ENCODE data around the gene GARS1. TPM values are rescaled to one million over a fixed set of nuclear protein-coding genes. Genes with fewer than 3 reads are reported as not detected.
"Not testable (repeated sequence)": the region's sequence is repeated elsewhere in the genome, so short reads cannot be mapped to it uniquely, and the experiment has no call there.

Gene GARS1
- total RNA-seq, 1 donor from 2014 or later: 176 TPM

DNA sequence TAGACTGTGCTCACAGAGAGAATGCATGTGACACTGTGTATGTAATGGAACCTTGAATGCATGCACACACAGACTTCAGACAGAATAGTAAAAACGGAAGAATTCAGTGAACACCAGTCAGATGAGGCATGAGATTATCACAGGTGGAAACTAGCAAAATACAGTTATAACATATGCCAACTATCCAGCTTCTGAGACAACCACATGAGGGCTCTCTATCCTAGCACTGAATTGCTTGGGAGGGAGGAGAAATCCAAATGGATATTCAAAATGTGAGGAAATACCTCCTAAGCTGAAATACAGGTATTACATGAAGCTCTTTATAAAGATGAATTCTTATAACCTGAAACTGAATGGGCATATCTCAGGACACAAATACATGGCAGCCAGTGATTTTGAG is 30.6 kb downstream of the GARS1 start:
- peak; percentile 46 for ATAC-seq

DNA sequence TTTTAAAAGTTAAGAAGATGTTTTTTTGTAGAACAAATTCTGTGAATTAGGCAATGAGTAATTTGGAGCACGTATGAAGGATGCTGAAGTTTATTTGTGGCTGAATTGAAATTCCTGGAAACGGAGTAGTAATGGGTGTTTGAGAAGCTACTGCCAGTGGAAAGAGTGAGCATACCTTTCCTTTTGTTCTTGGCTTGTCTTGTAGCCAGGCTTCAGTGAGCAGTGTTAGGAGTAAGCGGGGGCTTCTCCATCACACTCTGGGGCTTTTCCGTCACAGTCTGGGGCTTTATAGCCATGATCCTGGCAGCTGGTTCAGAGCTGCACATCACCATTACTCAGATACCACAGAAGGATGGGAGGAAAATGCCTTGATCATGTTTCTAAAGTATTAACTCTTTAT is 32.3 kb downstream of the GARS1 start:
- ATAC-seq: no peak

DNA sequence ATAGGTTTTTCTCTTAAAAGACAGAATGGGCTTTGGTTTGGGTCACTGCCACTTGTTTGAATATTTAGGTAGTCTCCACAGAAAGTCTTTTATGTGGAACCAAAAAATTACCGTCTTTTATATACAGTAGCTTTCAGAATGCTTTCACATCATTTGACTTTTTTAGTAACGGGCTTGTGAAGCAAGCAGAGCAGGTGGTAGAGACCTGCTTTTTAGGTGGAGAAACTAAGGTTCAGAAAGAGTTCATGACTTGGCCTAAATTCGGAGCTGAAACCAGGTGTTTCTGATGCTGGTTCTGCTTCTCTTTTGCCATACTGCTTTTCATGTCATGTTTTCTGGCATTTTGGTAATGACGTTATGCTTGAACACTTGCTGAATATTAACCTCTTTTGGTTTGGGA is 36.3 kb downstream of the GARS1 start:
- no peak for ATAC-seq

DNA sequence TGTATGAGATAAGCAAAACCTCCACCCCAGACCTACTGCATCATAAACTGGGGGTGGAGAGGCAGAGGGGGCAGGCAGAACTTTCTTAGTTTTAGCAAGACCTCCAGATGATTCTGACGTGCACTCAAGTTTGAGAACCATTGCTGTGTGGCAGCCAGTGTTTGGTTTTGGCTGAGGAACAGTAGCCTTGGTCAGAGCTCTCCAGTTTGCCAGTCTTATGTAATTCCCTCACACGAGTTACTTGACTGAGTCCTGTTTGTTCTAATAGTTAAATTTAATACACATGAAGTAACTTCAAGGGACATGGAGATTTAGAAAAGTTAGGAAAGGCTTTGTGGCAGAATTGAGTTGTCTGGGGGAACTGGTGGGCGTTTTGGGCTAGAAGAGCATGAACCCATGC is 38.5 kb downstream of the GARS1 start:
- no peak for ATAC-seq

DNA sequence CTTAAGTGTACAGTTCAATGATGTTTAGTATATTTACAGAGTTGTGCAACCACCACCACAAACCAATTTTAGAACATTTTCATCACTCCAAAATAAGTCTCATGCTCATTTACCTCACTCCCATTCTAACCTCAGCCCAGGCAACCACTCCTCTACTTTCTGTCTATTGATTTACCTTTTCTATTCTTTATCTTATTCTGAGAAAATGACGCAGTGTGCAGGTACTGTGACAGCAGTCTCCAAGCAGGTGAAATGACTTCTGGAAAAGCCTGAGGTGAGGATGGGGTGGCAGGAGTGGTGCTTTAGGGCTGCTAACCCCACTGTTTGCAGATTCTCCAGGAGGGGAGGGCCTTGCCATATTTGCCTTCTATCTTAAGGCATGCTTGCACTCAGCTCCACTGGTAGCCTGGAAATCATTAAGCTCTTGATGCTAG is 39.5 kb downstream of the GARS1 start:
- ATAC-seq: no peak

DNA sequence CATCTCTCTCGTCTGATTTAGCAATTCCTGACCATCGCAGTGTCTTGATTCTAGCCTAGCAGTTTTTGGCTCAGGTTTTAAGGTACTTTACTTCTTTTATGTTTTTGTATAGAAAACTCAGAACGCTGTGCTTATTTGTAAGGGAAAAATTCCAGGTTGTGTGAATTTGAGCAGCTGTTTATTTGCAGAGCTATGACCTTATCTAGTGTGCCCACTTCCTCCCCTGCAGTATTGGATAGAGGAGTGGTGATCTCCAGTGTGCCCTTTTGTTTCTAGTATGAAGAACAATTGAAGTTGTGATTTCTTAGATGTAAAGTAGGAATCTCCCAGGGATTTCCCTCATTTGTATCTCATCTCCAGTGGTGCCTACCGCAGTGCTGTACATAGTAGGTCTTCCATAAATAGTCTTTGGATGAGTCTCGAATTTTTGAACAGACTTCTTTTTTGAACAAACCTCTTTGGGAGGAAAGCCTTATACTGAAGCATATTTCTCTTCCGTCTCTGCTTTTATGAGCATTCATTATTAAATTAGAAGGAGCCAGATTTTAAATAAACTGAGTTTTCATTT is 40.0 kb downstream of the GARS1 start:
- ATAC-seq: no peak

DNA sequence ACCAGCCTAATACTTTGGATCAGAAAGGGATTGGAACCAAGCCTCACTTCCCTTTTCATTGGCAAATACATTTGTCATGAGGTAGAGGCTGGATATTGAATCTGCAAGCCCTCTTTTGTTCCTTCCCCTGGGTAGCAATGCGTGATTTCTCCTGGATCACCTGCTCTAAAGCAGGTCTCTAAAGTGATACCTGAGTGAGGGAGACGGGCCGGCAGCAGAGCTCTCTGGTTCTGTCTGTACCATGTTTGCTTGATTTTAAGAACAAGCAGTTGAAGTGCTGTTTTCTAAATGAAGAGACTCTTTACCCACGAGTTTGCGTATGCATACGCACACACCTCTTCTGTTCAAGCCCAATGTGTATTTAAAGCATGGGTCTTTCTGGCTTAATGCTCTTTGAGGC is 41.1 kb downstream of the GARS1 start:
- ATAC-seq: no peak

DNA sequence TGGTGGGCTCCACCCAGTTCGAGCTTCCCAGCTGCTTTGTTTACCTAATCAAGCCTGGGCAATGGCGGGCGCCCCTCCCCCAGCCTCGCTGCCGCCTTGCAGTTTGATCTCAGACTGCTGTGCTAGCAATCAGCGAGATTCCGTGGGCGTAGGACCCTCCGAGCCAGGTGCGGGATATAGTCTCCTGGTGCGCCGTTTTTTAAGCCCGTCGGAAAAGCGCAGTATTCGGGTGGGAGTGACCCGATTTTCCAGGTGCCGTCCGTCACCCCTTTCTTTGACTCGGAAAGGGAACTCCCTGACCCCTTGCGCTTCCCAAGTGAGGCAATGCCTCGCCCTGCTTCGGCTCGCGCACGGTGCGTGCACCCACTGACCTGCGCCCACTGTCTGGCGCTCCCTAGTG is 47.6 kb downstream of the GARS1 start:
- not testable (repeated sequence) for ATAC-seq

DNA sequence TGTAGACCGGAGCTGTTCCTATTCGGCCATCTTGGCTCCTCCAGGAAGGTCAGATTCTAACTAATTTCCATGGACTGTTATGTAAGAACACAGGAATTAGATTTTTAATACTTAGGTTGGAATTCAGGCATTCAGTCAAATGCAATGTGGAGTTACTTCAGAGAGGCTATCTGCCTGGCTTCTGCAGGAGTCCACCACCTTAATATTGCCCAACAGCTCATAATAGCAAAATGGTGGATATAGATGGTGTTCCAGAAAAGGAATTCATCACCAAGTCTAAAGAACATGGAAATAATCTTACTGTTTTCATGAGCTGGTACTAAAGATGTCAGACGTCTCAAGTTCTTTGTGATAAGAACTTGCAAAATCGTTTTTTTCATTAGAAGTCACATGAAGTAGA is 48.1 kb downstream of the GARS1 start:
- ATAC-seq: no peak

DNA sequence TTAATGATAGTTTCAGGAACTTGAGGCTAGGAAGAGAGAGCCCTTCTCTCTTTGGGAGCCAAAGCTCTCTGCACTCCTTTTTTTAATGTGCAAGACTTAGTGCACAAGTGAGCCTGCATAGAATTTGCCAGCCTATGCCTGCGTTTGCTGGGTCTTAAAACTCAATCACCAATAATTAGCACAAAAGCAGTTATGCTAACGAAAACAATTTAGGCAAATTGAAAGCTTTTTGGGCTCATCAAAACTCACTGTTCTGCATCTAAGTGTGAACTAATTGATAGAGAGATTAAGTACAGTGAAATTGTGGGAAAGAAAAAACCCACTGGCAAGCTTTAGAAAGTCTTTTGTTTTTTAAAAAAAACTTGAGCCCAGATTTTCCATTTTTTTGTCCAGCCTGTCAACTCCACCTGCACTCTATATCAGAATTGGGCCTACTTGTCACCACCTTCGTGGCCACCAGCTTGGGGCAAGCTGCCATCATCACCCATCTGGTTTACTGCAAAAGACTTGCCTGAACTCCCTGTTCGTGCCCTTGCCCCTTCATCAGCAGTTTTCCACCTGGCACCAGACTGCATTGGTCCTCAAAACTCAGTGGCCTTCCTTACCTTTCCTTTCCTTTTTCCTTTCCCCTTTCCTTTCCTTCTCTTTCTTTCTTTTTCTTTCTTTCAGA is 49.7 kb downstream of the GARS1 start:
- ATAC-seq: no peak

DNA sequence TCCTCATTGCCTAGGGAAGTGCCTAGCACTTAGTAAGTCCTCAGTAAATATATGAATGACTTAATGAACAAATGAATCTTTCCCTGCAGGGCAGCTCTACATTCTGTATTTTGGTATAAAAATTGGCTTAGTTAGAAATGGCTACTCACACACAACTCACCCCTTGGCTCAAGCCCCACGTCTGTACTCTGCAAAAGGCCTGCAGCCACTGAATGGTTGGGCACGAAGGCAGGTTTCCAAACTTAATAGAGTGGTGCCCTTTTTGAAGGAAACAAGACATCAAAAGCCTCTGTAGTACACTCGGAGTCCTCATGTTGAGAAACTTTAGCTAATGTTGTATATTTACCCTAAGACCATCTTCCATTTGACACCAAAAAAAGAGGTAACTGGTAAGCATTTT is 51.0 kb downstream of the GARS1 start:
- ATAC-seq: no peak

DNA sequence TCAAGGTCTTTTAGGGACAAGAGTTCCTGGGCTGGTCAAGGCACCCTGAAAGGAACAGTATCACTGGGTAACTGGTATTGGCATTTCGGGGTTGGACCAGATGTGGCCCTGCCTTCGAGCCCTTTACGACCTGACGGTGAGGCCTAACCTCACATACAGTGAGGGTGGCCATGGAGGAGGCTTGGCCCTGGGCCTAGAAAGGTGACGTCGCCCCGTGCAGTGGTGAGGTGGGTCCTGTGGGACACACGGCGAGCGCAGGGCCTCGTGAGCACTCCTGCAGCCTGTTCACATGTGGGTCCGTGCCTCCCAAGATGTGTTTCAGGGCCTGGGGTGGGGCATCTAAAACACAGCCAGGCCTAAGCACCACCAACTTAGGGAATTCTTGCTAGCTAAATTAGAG is 51.5 kb downstream of the GARS1 start:
- ATAC-seq: peak; percentile 22

DNA sequence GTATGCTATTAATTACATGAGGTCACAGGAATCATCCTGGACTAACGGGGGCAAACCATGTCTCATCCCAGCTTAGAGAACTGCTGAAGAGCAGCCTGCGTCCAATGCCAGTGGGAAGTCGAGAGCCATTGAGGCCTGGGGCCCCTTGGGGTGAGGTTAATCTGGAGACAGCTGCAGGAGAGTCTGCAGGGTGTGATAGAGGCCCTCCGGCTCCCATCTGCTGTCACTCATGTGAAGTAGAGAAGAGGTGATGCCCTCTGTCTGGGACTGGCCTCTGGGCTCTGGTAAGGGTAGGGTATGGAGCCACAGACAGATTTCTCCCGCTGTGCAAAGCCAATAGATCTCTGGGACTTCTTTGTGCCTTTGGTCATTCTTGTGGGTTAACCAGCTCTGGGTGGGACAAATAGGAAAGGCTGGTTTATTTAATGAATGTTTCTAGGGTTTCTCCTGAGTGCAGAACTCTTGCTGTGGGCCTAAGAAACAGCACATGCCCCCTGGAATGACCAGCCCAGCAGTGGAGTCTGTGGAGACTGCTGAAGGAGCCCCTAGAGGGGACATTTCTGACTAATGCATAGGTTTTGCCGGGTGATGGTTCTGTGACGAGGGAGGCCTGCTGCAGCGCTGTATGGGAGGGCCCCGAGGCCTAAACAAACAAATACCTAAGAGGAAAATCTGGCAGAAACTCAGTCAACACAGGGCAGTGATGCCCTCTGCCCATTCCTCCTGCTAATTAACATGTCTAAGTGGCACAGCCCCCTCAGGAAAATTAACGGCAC is 53.1 kb downstream of the GARS1 start:
- ATAC-seq: no peak

DNA sequence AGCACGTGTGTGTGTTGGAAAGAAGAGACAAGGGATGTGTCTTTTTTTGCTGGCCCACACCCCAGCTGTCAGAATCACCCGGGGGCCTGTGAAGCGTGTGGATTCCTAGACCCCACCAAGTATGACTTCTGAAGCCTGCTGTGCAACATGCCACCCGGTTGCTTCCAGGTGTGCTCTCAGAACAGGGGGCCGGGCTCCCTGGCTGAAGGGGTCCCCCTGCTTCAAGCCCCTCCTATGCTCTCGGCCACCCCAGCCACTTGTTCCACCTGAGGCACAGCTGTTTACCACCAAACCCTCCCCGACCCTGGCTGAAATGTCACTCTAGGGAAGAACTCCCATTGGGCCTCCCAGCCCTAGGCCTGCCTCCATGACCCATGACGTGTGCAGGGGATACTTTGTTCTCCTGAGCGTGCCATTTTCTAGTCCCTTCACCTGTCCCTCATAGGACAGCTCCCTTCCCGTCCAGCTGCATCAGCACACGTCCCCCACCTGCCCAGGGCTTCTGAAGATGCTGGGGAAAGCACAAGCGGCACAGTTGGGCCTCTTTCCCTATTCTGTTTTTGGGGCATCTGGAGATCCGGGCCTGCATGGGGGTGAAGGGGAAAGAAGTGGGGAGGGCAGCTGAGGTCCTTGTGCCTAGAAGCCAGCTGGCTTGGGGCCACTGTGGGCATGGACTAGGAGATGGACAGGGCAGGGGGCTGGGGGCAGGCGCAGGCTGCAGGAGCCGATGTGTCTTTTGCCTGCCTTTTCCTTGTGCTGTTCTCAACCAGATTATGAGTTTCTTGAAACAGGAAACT is 54.3 kb downstream of the GARS1 start:
- no peak for ATAC-seq

DNA sequence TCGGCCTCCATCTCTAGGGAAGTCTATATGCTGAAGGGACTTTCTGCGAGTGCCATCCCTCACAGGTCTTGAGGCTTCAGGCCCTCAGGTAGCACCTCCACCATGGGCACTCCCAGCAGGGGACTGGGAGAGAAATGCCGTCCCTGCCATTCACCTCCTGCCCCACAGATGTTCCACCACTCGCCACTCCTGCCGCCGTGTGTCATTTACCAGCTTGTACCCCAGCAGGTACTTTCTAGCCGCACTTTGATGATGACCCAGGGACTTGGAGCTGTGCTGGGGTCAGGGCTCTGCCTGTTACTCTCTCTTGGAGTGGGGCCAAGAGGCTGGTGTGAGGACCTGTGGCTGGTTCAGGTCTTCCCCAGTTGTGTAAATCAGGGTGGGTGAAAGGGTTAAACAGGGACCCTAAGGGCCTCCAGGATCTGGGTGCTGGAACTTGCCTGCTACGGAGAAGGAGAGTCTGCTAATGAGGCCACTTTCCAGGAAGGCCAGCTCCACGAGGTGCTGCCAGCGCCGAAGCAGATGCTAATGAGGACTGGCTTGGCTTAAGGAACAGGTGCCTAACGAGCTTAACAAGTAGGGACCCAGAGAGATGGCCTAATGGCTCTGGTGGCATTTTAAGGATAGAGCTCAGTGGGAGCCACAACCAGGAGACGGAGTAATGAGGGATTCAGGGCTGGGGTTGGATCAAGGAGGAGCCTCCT is 55.2 kb downstream of the GARS1 start:
- ATAC-seq: no peak

DNA sequence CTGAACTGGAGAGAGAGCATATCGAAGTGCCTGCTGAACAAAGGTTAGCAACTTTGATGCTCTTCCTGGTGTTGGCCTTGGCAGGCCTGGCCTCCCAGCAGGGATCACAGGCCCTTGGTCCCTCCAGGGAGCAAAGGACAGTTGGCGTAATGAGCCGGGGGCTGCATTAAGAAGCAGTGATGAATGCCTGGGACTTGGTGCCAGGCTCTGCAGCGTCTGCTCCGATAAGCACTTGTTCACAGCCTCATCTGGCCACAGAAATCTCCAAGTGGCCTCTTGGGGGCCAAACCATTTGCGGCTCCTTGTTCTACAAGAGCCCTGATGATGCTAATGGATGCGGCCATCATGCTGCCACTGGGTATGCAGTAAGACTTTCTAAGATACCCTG is 55.7 kb downstream of the GARS1 start:
- no peak for ATAC-seq

DNA sequence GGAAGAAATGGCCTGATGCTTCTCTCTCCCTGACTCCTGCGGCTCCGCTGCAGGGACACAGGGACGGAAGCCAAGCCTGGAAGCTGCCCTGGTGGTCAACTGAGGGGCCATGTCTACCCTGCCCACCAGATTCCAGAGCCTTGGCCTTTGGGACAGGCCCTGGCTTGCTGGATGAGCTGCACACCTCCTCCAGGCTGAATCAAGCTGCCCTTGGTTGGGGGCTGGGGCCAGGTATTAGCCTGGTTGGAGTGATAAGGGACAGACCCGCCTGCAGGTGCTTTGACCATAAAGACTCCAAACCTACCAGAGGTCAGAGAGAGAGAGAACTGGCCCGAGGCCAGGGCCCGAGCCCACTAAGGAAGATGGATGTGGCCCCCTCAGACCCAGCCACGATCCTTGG is 57.5 kb downstream of the GARS1 start:
- no peak for ATAC-seq

DNA sequence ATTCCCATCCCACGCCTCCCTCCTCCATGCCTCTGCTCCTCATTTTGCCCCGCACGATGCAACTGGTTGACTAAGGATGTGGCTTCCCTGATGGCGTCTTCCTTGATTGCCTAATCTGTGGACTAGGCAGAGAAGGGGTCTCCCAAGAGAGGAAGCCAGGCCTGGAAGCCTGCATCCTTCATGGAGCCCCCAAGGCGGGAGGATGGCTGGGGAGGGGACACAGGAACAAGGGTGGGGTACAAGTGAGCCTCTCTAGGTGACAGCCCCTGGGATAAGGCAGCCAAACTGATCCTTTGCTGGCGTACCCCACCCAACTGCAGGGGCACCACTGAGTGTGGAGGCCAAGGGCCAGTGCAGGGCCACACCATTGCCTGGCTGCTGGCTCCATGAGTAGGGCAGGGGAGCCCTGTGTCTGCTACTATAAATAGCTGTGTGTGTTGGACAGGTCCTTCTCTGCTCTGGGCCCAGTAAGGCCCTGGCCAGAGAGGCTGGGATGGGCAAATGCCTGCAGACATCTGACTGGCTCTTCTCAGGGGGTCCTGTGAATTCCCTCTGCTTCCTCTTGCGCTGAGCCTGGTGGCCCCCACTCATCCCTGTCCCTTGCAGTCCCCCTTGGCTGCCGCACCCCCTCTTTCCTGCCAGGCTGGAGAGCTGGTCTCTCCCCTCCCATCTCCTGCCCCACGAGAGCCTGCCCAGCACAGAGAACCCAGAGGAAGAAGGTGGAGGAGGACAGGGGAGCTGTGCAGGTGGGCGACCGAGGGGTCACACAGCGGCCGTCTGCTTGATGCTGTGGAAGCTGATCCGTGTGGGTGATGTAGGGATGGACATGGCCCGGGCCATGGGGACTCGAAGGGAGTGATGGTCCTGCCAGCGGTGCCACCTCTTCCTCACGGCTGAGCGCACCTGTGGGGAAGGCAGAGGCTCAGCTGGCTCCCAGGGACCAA is 58.3 kb downstream of the GARS1 start:
- no peak for ATAC-seq

DNA sequence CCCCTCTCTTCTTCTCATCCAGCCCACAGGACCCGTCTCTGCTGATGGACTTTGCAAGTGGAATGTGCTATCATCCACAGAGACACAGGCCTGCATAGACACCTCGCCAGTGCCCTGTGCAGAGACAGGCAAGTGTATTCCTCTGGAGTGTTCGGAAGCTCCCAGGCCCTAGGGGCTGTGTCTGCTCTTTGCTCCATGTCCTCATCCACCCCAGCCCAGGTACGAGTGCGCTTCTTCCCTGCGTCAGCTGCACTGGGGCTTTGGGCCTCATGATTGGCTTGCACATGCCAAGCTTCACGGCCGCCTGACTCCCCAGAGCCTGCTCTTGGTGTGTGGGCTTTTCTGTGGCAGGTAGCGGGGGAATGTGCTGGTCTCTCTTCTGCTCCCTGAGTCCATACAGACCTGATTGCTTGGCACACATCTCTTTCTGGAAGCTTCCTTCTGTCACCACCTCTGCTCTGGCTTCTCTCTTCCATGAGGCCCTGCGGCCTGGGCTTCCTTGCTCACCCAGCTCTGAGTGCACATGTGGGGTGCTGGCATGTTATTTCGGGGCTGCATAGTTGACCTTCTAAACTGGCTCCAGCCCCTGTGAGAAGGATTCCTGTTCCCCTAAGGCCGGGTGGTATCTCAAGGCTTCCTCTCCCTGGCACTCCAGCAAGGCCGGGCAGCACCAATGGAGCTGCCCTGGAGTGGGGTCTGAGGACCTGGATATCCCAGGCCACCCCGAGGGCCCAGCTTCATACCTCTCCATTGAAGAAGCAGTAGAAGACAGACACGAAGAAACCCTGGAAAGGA is 59.8 kb downstream of the GARS1 start:
- ATAC-seq: no peak
